Colonic mucosa (tissue), 4 donors: Measurements from ENCODE around the gene WT1. TPM values are rescaled to one million over a fixed set of nuclear protein-coding genes. Genes with fewer than 3 reads are reported as not detected.

Experiments used
- DNase-seq: peaks from one replicate; pipeline ENCODE4 v3.0.0-alpha.2; 2020
- H3K27ac ChIP-seq: fragments of 200-600 bp; one replicate; pipeline ENCODE4 v1.8.0; 2021
- H3K27me3 ChIP-seq: fragments of 200-600 bp; one replicate; pipeline ENCODE4 v1.8.0; 2021
- H3K36me3 ChIP-seq: fragments of 200-600 bp; one replicate; pipeline ENCODE4 v1.8.0; 2021
- H3K4me1 ChIP-seq: fragments of 200-600 bp; one replicate; pipeline ENCODE4 v1.8.0; 2021; ENCODE audit warnings: mild to moderate bottlenecking
- H3K4me3 ChIP-seq: fragments of 200-600 bp; one replicate; pipeline ENCODE4 v1.8.0; 2021
- H3K9ac ChIP-seq, 2 donors: one replicate each; pipeline ENCODE4 v1.7.0; 2013; ENCODE audit warnings: control low read depth in 2 of 2, low read depth in 2 of 2, low read length in 2 of 2
- H3K9me3 ChIP-seq: fragments of 200-600 bp; one replicate; pipeline ENCODE4 v1.8.0; 2021
- intact Hi-C: fragments of 100-400 bp; cut with DNase I; formaldehyde crosslinking; loops from one replicate; pipeline ENCODE4 v1.14.1; 2022
- total RNA-seq, 2 donors: library from RNA; stranded (reverse); fragmentation: NEBNext Ultra II Directional in 1 of 2; extraction: Animal tissue kit (Norgen Biotek cat#: 25700) in 1 of 2; gene quantifications; one replicate each; pipeline ENCODE4 v1.2.1, GENCODE V29; 2021
- TF ChIP-seq, protein P1 (sequence below): fragments of 200-600 bp; IDR thresholded peaks from one replicate; pipeline ENCODE4 v1.8.0; 2022; ENCODE audit warnings: antibody characterized with exemption, mild to moderate bottlenecking
- donor health status: healthy.
- donor health status: DM: no; HTN: no; CAD: no.
- donor health status: DM: no; HTN: no; CAD: no.

WT1 gene
- total RNA-seq, 2 donors from 2014 or later = 0.32 TPM; not detected in 1

DNA sequence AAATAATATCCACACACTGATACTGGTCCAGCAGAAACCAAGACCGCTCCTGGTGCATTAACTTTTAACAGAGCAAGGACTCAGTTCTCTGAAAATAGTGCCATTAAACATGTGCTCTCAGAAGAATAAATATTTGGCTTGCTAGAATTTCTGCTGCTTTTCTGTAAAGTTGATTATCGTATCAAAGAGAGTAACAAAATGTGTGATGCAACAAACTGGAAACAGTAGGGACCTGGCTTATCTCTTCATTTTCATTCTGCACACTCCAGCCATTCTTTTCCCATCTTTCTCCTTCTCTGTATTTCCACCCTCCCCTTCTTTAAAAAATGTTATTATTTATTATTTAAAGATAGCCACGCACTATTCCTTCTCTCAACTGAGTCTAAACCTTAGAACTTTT lies 43.9 kb downstream of the WT1 start:
- Histone ChIP-seq H3K4me3 (no peak overlapping the region), H3K9me3 (no peaks in the 10 kb centered on the region), H3K4me1 (no peaks in the 10 kb centered on the region), H3K27ac (no peak overlapping the region), H3K27me3 (no peaks in the 10 kb centered on the region), H3K36me3 (no peaks in the 10 kb centered on the region), H3K9ac (no peak overlapping the region)
- TF ChIP-seq, protein P1, sequence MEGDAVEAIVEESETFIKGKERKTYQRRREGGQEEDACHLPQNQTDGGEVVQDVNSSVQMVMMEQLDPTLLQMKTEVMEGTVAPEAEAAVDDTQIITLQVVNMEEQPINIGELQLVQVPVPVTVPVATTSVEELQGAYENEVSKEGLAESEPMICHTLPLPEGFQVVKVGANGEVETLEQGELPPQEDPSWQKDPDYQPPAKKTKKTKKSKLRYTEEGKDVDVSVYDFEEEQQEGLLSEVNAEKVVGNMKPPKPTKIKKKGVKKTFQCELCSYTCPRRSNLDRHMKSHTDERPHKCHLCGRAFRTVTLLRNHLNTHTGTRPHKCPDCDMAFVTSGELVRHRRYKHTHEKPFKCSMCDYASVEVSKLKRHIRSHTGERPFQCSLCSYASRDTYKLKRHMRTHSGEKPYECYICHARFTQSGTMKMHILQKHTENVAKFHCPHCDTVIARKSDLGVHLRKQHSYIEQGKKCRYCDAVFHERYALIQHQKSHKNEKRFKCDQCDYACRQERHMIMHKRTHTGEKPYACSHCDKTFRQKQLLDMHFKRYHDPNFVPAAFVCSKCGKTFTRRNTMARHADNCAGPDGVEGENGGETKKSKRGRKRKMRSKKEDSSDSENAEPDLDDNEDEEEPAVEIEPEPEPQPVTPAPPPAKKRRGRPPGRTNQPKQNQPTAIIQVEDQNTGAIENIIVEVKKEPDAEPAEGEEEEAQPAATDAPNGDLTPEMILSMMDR = no peak
- no peak for DNase-seq
- intact Hi-C loops = no loop called here

DNA sequence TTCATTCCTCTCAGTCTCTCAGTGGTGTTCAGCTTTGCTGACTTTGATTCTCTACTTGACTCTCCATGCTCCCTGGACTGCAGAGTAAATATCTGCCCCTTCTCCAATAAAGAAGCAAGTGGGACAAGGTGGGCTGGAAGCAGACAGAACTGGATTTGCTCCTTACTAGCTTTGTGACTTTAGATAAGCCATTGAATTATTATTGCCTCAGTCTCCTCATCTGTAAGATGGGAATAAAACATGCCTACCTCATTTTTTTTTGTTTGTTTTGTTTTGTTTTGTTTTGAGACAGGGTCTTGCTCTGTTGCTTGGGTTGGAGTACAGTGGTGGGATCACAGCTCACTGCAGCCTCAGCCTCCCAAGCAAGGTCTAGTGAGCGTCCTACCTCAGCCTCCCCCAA lies 44.6 kb downstream of the WT1 start:
- TF ChIP-seq, protein P1 = no peak
- H3K4me3 ChIP-seq = no peak overlapping the region
- H3K36me3 ChIP-seq = no peaks in the 10 kb centered on the region
- no peaks in the 10 kb centered on the region for H3K27me3 ChIP-seq
- H3K27ac ChIP-seq = no peak overlapping the region
- no peak overlapping the region for H3K9ac ChIP-seq
- no peak for DNase-seq
- intact Hi-C loops = no loop called here
- no peaks in the 10 kb centered on the region for H3K4me1 ChIP-seq
- no peaks in the 10 kb centered on the region for H3K9me3 ChIP-seq

DNA sequence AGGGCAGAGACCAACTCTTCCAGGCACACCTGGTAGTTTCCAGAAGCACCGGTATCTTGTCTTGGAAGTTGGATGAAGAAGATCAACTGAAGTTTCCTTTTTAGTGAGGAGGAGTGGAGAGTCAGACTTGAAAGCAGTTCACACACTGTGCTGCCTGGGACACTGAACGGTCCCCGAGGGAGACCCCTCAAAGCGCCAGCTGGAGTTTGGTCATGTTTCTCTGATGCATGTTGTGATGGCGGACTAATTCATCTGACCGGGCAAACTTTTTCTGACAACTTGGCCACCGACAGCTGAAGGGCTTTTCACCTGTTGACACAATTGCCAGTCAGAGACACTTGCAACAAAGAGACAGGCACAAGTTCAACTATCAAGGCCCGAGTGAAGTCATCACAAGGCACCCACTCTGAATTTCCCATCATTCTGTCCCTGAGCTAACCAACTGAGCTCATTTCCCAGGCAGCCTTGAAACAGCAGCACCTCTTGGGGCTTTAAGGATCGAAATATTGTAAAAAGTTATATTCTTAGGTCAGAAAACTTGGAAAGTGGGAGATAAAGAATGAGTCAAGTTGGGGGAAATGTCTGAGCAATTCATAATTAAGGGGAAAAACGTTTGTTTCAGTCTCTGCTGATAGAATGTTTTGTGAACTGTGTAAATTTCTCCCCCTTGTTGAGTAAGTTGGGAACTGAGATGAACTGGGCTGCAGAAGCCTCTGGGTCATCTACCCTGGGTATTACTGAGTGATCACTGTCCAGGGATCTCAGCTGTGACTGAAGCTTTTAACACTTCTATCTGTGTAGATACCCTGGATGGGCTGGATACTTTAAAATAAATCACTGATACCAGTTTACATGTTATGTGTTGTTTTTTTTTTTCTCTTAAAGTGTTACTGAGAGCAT lies 46.2 kb downstream of the WT1 start:
- no peaks in the 10 kb centered on the region for H3K4me1 ChIP-seq
- intact Hi-C loops = no loop called here
- H3K36me3 ChIP-seq = no peaks in the 10 kb centered on the region
- H3K4me3 ChIP-seq = no peak overlapping the region
- DNase-seq = no peak
- H3K9me3 ChIP-seq = no peaks in the 10 kb centered on the region
- no peak overlapping the region for H3K9ac ChIP-seq
- TF ChIP-seq, protein P1 = no peak
- H3K27ac ChIP-seq = no peak overlapping the region
- no peaks in the 10 kb centered on the region for H3K27me3 ChIP-seq

DNA sequence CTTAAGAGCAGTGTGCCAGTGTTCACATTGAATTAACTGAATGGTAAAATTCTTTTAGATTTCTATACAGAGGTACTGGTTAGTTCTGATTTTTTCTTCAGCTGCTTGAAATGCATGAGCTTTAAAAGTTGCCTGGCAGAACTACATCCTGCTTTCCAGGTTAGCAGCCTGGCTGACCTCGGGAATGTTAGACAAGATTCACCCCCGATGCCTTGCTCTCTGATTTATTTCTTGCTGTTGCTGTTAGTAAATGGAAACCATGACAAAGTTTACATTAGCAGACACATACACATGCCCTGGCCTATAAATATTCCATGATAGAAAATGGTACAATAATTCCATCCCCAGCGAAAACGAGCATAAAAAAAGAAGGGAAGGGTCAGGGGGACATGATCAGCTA lies 47.0 kb downstream of the WT1 start:
- Histone ChIP-seq H3K36me3 (no peaks in the 10 kb centered on the region), H3K4me3 (no peak overlapping the region), H3K27ac (no peak overlapping the region), H3K9ac (no peak overlapping the region), H3K4me1 (no peaks in the 10 kb centered on the region), H3K9me3 (no peaks in the 10 kb centered on the region), H3K27me3 (no peaks in the 10 kb centered on the region)
- TF ChIP-seq, protein P1 = no peak
- no peak for DNase-seq
- intact Hi-C loops = no loop called here

DNA sequence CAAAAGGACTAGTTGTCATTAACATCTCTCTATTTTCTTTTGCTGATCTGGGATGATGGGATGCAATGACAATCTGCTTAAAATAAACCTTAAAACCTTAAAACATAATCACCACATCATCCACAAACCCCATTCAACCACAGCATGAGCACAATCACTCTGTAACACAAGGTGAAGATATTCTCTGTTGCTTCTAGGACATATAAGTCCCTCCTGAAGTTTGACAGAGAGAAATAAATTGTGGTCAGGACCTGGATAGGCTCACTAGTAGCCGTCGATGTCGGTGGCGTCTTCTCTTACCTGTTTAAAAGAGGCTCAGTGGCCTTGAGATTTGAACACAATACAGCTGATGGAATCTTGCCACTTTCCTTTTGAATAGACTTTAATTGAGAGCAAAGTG lies 47.9 kb downstream of the WT1 start:
- no peak overlapping the region for H3K27ac ChIP-seq
- H3K9ac ChIP-seq = no peak overlapping the region
- no peaks in the 10 kb centered on the region for H3K9me3 ChIP-seq
- H3K36me3 ChIP-seq = no peaks in the 10 kb centered on the region
- H3K4me3 ChIP-seq = no peak overlapping the region
- H3K27me3 ChIP-seq = no peaks in the 10 kb centered on the region
- H3K4me1 ChIP-seq = no peaks in the 10 kb centered on the region
- intact Hi-C loops = no loop called here
- TF ChIP-seq, protein P1 = no peak
- DNase-seq = no peak
